ENCODE results near the gene COQ10A. TPM values are rescaled to one million over a fixed set of nuclear protein-coding genes. Genes with fewer than 3 reads are reported as not detected.

Gene COQ10A
- total RNA-seq, 1 experiment from 2014 or later = 24.4 TPM

DNA sequence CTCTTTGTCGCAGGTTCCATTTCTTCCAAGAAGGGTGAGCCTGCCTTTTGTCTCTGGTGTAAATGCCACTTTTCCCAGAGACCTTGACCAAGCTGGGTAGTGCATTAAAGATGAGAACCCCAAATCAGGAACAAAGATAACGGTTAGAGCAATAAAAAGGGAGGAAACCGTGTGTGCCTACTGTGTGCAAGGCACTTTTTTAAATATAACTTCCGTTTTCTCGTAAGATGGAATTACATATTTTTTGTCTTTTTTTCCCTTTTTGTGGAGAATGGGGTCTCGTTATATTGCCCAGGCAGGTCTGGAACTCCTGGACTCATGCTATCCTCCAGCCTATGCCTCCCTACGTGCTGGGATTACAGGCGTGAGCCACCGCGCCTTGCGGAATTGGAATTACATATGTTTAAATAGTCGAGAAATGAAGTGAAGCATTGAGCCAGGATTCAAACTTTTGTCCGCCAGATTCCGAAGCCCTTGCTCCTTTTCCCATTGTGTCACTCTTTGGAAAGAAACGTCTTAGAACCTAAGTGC is 43.1 kb upstream of the COQ10A start:
- DNase-seq (ENCODE audit: low spot score) (no peak), ATAC-seq (no peak)
- peaks cover 33% of the 10 kb centered on the region for H3K4me1 Mint-ChIP-seq
- POLR2A ChIA-PET = interaction anchor here (2.3 kb wide), 1 partner anchor 36 kb away, joined by 8 read pairs; no protein-coding TSS in a partner anchor
- H3K27ac Mint-ChIP-seq = peak overlapping the region; percentile 97
- no peaks in the 10 kb centered on the region for H3K9me3 Mint-ChIP-seq
- H3K36me3 Mint-ChIP-seq = peaks cover 7% of the 10 kb centered on the region
- H3K4me3 Mint-ChIP-seq = peak overlapping the region; percentile 98
- TF ChIP-seq, protein P1, sequence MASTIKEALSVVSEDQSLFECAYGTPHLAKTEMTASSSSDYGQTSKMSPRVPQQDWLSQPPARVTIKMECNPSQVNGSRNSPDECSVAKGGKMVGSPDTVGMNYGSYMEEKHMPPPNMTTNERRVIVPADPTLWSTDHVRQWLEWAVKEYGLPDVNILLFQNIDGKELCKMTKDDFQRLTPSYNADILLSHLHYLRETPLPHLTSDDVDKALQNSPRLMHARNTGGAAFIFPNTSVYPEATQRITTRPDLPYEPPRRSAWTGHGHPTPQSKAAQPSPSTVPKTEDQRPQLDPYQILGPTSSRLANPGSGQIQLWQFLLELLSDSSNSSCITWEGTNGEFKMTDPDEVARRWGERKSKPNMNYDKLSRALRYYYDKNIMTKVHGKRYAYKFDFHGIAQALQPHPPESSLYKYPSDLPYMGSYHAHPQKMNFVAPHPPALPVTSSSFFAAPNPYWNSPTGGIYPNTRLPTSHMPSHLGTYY (CRISPR knock-in tag; IDR thresholded peaks at IDR 0.05) = no peak
- TF ChIP-seq ETV6 (CRISPR knock-in tag; IDR thresholded peaks at IDR 0.05) (no peak), NR2C2 (CRISPR knock-in tag; IDR thresholded peaks at IDR 0.05) (no peak), ELF4 (CRISPR knock-in tag; IDR thresholded peaks at IDR 0.05; ENCODE audit: low read depth) (no peak), NFATC4 (CRISPR knock-in tag; IDR thresholded peaks at IDR 0.05) (no peak), ESRRA (CRISPR knock-in tag; IDR thresholded peaks at IDR 0.05; ENCODE audit: borderline replicate concordance) (no peak), CREB1 (CRISPR knock-in tag; IDR thresholded peaks at IDR 0.05) (no peak), ZNF671 (CRISPR knock-in tag; IDR thresholded peaks at IDR 0.05) (no peak)
- TF ChIP-seq, protein P2, sequence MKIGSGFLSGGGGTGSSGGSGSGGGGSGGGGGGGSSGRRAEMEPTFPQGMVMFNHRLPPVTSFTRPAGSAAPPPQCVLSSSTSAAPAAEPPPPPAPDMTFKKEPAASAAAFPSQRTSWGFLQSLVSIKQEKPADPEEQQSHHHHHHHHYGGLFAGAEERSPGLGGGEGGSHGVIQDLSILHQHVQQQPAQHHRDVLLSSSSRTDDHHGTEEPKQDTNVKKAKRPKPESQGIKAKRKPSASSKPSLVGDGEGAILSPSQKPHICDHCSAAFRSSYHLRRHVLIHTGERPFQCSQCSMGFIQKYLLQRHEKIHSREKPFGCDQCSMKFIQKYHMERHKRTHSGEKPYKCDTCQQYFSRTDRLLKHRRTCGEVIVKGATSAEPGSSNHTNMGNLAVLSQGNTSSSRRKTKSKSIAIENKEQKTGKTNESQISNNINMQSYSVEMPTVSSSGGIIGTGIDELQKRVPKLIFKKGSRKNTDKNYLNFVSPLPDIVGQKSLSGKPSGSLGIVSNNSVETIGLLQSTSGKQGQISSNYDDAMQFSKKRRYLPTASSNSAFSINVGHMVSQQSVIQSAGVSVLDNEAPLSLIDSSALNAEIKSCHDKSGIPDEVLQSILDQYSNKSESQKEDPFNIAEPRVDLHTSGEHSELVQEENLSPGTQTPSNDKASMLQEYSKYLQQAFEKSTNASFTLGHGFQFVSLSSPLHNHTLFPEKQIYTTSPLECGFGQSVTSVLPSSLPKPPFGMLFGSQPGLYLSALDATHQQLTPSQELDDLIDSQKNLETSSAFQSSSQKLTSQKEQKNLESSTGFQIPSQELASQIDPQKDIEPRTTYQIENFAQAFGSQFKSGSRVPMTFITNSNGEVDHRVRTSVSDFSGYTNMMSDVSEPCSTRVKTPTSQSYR (CRISPR knock-in tag; IDR thresholded peaks at IDR 0.05) = no peak
- TF ChIP-seq, protein P3, sequence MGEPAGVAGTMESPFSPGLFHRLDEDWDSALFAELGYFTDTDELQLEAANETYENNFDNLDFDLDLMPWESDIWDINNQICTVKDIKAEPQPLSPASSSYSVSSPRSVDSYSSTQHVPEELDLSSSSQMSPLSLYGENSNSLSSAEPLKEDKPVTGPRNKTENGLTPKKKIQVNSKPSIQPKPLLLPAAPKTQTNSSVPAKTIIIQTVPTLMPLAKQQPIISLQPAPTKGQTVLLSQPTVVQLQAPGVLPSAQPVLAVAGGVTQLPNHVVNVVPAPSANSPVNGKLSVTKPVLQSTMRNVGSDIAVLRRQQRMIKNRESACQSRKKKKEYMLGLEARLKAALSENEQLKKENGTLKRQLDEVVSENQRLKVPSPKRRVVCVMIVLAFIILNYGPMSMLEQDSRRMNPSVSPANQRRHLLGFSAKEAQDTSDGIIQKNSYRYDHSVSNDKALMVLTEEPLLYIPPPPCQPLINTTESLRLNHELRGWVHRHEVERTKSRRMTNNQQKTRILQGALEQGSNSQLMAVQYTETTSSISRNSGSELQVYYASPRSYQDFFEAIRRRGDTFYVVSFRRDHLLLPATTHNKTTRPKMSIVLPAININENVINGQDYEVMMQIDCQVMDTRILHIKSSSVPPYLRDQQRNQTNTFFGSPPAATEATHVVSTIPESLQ (CRISPR knock-in tag; IDR thresholded peaks at IDR 0.05) = no peak
- TF ChIP-seq, protein P4, sequence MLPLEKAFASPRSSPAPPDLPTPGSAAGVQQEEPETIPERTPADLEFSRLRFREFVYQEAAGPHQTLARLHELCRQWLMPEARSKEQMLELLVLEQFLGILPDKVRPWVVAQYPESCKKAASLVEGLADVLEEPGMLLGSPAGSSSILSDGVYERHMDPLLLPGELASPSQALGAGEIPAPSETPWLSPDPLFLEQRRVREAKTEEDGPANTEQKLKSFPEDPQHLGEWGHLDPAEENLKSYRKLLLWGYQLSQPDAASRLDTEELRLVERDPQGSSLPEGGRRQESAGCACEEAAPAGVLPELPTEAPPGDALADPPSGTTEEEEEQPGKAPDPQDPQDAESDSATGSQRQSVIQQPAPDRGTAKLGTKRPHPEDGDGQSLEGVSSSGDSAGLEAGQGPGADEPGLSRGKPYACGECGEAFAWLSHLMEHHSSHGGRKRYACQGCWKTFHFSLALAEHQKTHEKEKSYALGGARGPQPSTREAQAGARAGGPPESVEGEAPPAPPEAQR (CRISPR knock-in tag; IDR thresholded peaks at IDR 0.05) = no peak
- TF ChIP-seq, protein P5, sequence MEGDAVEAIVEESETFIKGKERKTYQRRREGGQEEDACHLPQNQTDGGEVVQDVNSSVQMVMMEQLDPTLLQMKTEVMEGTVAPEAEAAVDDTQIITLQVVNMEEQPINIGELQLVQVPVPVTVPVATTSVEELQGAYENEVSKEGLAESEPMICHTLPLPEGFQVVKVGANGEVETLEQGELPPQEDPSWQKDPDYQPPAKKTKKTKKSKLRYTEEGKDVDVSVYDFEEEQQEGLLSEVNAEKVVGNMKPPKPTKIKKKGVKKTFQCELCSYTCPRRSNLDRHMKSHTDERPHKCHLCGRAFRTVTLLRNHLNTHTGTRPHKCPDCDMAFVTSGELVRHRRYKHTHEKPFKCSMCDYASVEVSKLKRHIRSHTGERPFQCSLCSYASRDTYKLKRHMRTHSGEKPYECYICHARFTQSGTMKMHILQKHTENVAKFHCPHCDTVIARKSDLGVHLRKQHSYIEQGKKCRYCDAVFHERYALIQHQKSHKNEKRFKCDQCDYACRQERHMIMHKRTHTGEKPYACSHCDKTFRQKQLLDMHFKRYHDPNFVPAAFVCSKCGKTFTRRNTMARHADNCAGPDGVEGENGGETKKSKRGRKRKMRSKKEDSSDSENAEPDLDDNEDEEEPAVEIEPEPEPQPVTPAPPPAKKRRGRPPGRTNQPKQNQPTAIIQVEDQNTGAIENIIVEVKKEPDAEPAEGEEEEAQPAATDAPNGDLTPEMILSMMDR (IDR thresholded peaks at IDR 0.05) = no peak
- CTCF ChIA-PET = interaction anchor here (1.1 to 3.1 kb wide), 2 partner anchors 17 to 34 kb away, joined by 6 to 35 read pairs; partner anchors contain the start of gene ANKRD52
- H3K27me3 Mint-ChIP-seq (ENCODE audit: low read depth) = no peaks in the 10 kb centered on the region

DNA sequence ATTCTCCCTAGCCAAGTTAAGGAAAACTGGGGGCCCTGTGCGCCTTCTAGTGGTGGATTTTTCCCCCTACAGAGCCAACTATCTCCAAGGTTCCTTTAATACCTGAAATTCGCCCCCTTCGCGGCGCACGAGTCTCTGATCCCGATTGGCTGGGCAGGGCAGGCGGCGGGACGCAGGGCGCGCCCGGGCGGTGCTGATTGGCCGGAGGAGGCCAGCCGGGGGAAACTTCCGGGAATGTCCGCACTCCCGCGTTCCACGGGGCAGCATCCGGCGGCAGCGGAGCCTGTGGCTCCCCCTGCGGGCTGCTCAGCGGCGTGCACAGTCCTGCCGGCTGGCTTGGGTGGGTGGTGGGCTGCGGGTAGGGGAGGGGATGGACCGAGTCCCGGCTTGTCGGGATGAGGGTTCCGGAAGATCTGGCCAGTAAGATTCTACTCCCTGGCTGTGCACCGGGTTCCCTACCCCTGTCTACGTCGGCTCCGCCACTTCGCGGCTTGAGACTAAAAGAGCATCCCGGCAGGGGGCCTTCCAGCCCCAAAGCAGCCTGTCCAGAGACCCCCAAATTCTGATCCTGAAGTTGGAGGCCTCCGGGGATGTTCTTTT is 42.5 kb upstream of the COQ10A start, which contains the start of gene NABP2:
Gene NABP2, plus strand, starts transcription at position 241 of the 600 bp plus-strand sequence. CDS start 515 bp downstream, outside the sequence.
- Mint-ChIP-seq H3K27me3 (ENCODE audit: low read depth) (no peaks in the 10 kb centered on the region), H3K4me1 (peaks cover 33% of the 10 kb centered on the region), H3K27ac (peak within 1 kb of the TSS; percentile 97), H3K36me3 (peaks cover 7% of the 10 kb centered on the region), H3K4me3 (peak within 1 kb of the TSS; percentile 98), H3K9me3 (no peaks in the 10 kb centered on the region)
- DNase-seq (ENCODE audit: low spot score) (peak; percentile 99), ATAC-seq (peak; percentile 78)
- CTCF ChIA-PET = interaction anchor here (1.1 to 3.1 kb wide), 2 partner anchors 17 to 34 kb away, joined by 6 to 35 read pairs; partner anchors contain the start of gene ANKRD52
- POLR2A ChIA-PET = no interaction called here
- TF ChIP-seq, protein P6, sequence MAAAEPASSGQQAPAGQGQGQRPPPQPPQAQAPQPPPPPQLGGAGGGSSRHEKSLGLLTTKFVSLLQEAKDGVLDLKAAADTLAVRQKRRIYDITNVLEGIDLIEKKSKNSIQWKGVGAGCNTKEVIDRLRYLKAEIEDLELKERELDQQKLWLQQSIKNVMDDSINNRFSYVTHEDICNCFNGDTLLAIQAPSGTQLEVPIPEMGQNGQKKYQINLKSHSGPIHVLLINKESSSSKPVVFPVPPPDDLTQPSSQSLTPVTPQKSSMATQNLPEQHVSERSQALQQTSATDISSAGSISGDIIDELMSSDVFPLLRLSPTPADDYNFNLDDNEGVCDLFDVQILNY (CRISPR knock-in tag; IDR thresholded peaks at IDR 0.05) = peak; percentile 92
- TF ChIP-seq, protein P2 (CRISPR knock-in tag; IDR thresholded peaks at IDR 0.05) = no peak
- TF ChIP-seq GABPB1 (CRISPR knock-in tag; IDR thresholded peaks at IDR 0.05) (peak; percentile 80), ETV6 (CRISPR knock-in tag; IDR thresholded peaks at IDR 0.05) (peak; percentile 89)
- TF ChIP-seq, protein P7, sequence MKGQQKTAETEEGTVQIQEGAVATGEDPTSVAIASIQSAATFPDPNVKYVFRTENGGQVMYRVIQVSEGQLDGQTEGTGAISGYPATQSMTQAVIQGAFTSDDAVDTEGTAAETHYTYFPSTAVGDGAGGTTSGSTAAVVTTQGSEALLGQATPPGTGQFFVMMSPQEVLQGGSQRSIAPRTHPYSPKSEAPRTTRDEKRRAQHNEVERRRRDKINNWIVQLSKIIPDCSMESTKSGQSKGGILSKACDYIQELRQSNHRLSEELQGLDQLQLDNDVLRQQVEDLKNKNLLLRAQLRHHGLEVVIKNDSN (CRISPR knock-in tag; IDR thresholded peaks at IDR 0.05) = peak; percentile 54
- TF ChIP-seq, protein P8, sequence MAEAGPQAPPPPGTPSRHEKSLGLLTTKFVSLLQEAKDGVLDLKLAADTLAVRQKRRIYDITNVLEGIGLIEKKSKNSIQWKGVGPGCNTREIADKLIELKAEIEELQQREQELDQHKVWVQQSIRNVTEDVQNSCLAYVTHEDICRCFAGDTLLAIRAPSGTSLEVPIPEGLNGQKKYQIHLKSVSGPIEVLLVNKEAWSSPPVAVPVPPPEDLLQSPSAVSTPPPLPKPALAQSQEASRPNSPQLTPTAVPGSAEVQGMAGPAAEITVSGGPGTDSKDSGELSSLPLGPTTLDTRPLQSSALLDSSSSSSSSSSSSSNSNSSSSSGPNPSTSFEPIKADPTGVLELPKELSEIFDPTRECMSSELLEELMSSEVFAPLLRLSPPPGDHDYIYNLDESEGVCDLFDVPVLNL (CRISPR knock-in tag; IDR thresholded peaks at IDR 0.05; ENCODE audit: borderline replicate concordance, low read depth) = no peak
